H1 (cell line): ENCODE results near the gene SLC8A3.

Experiments
- BCL11A ChIP-seq, 2 experiments: IDR thresholded peaks; one replicate each; pipeline ENCODE4 v1.6.1; 2011; ENCODE audit warnings: low read depth in 2 of 2, low read length in 2 of 2, mild to moderate bottlenecking in 2 of 2
- CBX8 ChIP-seq: fragments of 300-800, 300-1000 bp; sonication (generic); IDR thresholded peaks from 2 replicates; pipeline ENCODE4 v1.7.1; 2016; ENCODE audit warnings: low read depth, low read length, borderline replicate concordance
- EGR1 ChIP-seq: IDR thresholded peaks from 2 replicates; pipeline ENCODE4 v1.6.1; 2011; ENCODE audit warnings: low read depth, low read length, borderline replicate concordance
- EP300 ChIP-seq, 2 experiments: IDR thresholded peaks; 1 replicate in 1 of 2; 2 replicates in 1 of 2; pipeline ENCODE4 v1.6.1; 2011 to 2012; ENCODE audit warnings: low read depth in 2 of 2, low read length in 2 of 2, mild to moderate bottlenecking in 2 of 2, borderline replicate concordance in 1 of 2, inconsistent platforms in 1 of 2, moderate library complexity in 1 of 2
- EZH2 ChIP-seq: fragments of 200-600 bp; sonication (generic); IDR thresholded peaks from 2 replicates; pipeline ENCODE4 v1.7.1; 2012; ENCODE audit warnings: low read depth, mild to moderate bottlenecking, moderate library complexity, low read length, inconsistent platforms; ENCODE audit not compliant: severe bottlenecking
- TF ChIP-seq, protein P1 (sequence below), 3 experiments: IDR thresholded peaks; 1 replicate in 2 of 3; 2 replicates in 1 of 3; pipeline versions ENCODE4 v1.5.1 to v1.6.1; 2011; ENCODE audit warnings: low read length in 3 of 3, mild to moderate bottlenecking in 3 of 3, inconsistent platforms in 2 of 3, low read depth in 1 of 3, moderate library complexity in 1 of 3; ENCODE audit not compliant: insufficient read depth in 1 of 3; ENCODE audit errors: control extremely low read depth in 1 of 3

DNA sequence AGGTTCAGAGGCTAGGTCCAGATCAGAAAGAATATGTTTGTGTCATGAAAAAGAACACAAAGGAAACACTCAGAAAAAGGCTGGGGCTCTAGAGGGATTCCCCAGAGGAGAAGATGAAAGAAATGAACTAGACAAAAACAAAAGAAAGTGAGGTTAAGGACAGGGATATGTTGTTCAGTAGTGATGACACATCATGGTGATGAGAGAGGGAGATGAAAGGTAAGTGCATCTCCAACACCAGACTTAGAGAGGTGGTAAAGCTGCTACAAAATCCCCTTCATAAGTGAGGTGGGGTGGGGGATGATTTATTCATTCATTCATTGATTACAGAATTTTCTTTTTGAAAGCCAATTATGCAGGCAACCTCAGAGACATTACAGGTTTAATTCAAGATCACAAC lies 19.6 kb upstream of the SLC8A3 start:
- TF ChIP-seq EGR1 (no peak), EP300 (IDR thresholded peaks at IDR 0.05; ENCODE audit: borderline replicate concordance in 1 of 2, low read depth in 2 of 2, low read length in 2 of 2) (no peak), EZH2 (no peak), BCL11A (IDR thresholded peaks at IDR 0.05; ENCODE audit: low read depth in 2 of 2, low read length in 2 of 2) (no peak), CBX8 (no peak)
- TF ChIP-seq, protein P1, sequence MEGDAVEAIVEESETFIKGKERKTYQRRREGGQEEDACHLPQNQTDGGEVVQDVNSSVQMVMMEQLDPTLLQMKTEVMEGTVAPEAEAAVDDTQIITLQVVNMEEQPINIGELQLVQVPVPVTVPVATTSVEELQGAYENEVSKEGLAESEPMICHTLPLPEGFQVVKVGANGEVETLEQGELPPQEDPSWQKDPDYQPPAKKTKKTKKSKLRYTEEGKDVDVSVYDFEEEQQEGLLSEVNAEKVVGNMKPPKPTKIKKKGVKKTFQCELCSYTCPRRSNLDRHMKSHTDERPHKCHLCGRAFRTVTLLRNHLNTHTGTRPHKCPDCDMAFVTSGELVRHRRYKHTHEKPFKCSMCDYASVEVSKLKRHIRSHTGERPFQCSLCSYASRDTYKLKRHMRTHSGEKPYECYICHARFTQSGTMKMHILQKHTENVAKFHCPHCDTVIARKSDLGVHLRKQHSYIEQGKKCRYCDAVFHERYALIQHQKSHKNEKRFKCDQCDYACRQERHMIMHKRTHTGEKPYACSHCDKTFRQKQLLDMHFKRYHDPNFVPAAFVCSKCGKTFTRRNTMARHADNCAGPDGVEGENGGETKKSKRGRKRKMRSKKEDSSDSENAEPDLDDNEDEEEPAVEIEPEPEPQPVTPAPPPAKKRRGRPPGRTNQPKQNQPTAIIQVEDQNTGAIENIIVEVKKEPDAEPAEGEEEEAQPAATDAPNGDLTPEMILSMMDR (IDR thresholded peaks at IDR 0.05; ENCODE audit: control extremely low read depth in 1 of 3, insufficient read depth in 1 of 3, low read depth in 1 of 3, low read length in 3 of 3) = no peak
